Mesenchymal stem cell (in vitro differentiated cells and primary cell): ENCODE data around the gene PTH2R.
"Not testable (repeated sequence)": the region's sequence is repeated elsewhere in the genome, so short reads cannot be mapped to it uniquely, and the experiment has no call there.

Experiments used
- DNase-seq: peaks from one replicate; pipeline ENCODE4 v3.0.0-alpha.2; 2013
- H2AFZ ChIP-seq: one replicate; pipeline ENCODE4 v1.6.1; 2013; ENCODE audit warnings: low read depth, mild to moderate bottlenecking, control low read depth, inconsistent platforms, low read length, moderate library complexity
- H2AK5ac ChIP-seq: 2 replicates; pipeline ENCODE4 v1.6.1; 2013; ENCODE audit warnings: low read length, moderate library complexity, mild to moderate bottlenecking, inconsistent platforms; ENCODE audit not compliant: severe bottlenecking
- H2BK120ac ChIP-seq: one replicate; pipeline ENCODE4 v1.6.1; 2013; ENCODE audit warnings: low read depth, mild to moderate bottlenecking, inconsistent platforms, low read length, moderate library complexity
- H2BK12ac ChIP-seq, 2 experiments: one replicate each; pipeline ENCODE4 v1.6.1; 2013; ENCODE audit warnings: inconsistent platforms in 2 of 2, low read length in 2 of 2, mild to moderate bottlenecking in 2 of 2, moderate library complexity in 2 of 2, control low read depth in 1 of 2
- H2BK15ac ChIP-seq: one replicate; pipeline ENCODE4 v1.6.1; 2013; ENCODE audit warnings: mild to moderate bottlenecking, low read depth, inconsistent platforms; ENCODE audit not compliant: poor library complexity, severe bottlenecking
- H2BK5ac ChIP-seq: 2 replicates; pipeline ENCODE4 v1.6.1; 2013; ENCODE audit warnings: low read depth, mild to moderate bottlenecking, low read length, control low read depth, inconsistent platforms; ENCODE audit not compliant: poor library complexity, severe bottlenecking
- H3K14ac ChIP-seq, 2 experiments: one replicate each; pipeline ENCODE4 v1.6.1; 2013; ENCODE audit warnings: inconsistent platforms in 2 of 2, low read length in 2 of 2, control low read depth in 1 of 2, mild to moderate bottlenecking in 1 of 2, moderate library complexity in 1 of 2
- H3K18ac ChIP-seq, 2 experiments: one replicate each; pipeline ENCODE4 v1.6.1; 2013; ENCODE audit warnings: inconsistent platforms in 2 of 2, low read length in 2 of 2, control low read depth in 1 of 2, low read depth in 1 of 2, mild to moderate bottlenecking in 1 of 2
- H3K23ac ChIP-seq, 2 experiments: one replicate each; pipeline ENCODE4 v1.6.1; 2013; ENCODE audit warnings: inconsistent platforms in 2 of 2, low read length in 2 of 2, mild to moderate bottlenecking in 2 of 2, moderate library complexity in 2 of 2, control low read depth in 1 of 2
- H3K27ac ChIP-seq: 2 replicates; pipeline ENCODE4 v1.5.1; 2013; ENCODE audit warnings: mild to moderate bottlenecking, moderate library complexity, low read length, control low read depth, inconsistent platforms; ENCODE audit not compliant: poor library complexity, severe bottlenecking
- H3K27me3 ChIP-seq, 2 experiments: 2 replicates each; pipeline versions ENCODE4 v1.6.1 to v1.7.0; 2013; ENCODE audit warnings: low read length in 2 of 2, mild to moderate bottlenecking in 2 of 2, moderate library complexity in 2 of 2, control low read depth in 1 of 2, inconsistent platforms in 1 of 2; ENCODE audit not compliant: control insufficient read depth in 1 of 2, insufficient read depth in 1 of 2
- H3K36me3 ChIP-seq, 2 experiments: 2 replicates each; pipeline versions ENCODE4 v1.6.1 to v1.7.0; 2013; ENCODE audit warnings: low read length in 2 of 2, control low read depth in 1 of 2, inconsistent platforms in 1 of 2, low read depth in 1 of 2, mild to moderate bottlenecking in 1 of 2; ENCODE audit not compliant: insufficient read depth in 2 of 2, control insufficient read depth in 1 of 2
- H3K4ac ChIP-seq, 2 experiments: one replicate each; pipeline ENCODE4 v1.6.1; 2013; ENCODE audit warnings: inconsistent platforms in 2 of 2, low read length in 2 of 2, mild to moderate bottlenecking in 2 of 2, moderate library complexity in 2 of 2, control low read depth in 1 of 2, low read depth in 1 of 2
- H3K4me1 ChIP-seq: 2 replicates; pipeline ENCODE4 v1.6.1; 2013; ENCODE audit warnings: low read depth, low read length, control low read depth; ENCODE audit not compliant: control insufficient read depth, insufficient read depth
- H3K4me2 ChIP-seq: 2 replicates; pipeline ENCODE4 v1.6.1; 2013; ENCODE audit warnings: low read length, mild to moderate bottlenecking, inconsistent platforms; ENCODE audit not compliant: poor library complexity, severe bottlenecking
- H3K4me3 ChIP-seq, 2 experiments: 2 replicates each; pipeline versions ENCODE4 v1.5.1 to v1.7.0; 2013; ENCODE audit warnings: low read length in 2 of 2, mild to moderate bottlenecking in 2 of 2, control low read depth in 1 of 2, low read depth in 1 of 2; ENCODE audit not compliant: insufficient read depth in 1 of 2
- H3K79me1 ChIP-seq: replicated peaks from 2 replicates; pipeline ENCODE4 v1.6.1; 2013; ENCODE audit warnings: mild to moderate bottlenecking, control low read depth, low read length, inconsistent platforms; ENCODE audit not compliant: poor library complexity, severe bottlenecking
- H3K9ac ChIP-seq: 2 replicates; pipeline ENCODE4 v1.7.0; 2013; ENCODE audit warnings: mild to moderate bottlenecking, low read length, moderate library complexity
- H3K9me3 ChIP-seq: 2 replicates; pipeline ENCODE4 v1.7.0; 2013; ENCODE audit warnings: mild to moderate bottlenecking, low read length; ENCODE audit not compliant: control insufficient read depth
- H4K8ac ChIP-seq: one replicate; pipeline ENCODE4 v1.6.1; 2013; ENCODE audit warnings: inconsistent platforms, mild to moderate bottlenecking, low read length, moderate library complexity
- H4K91ac ChIP-seq: one replicate; pipeline ENCODE4 v1.6.1; 2013; ENCODE audit warnings: mild to moderate bottlenecking, low read length, inconsistent platforms
- WGBS: methylation state at CpG from one replicate; pipeline ENCODE4 v1.1.7; 2013; ENCODE audit warnings: mixed read lengths; 5-methylcytosine and 5-hydroxymethylcytosine counted together

PTH2R gene

GRCh38 chr2:208373460-208374089 lies 33.0 kb upstream of the PTH2R start:
- H2BK15ac ChIP-seq: no peak overlapping the region
- peaks cover 0 to 6% of the 10 kb centered on the region in 2 experiments for H3K27me3 ChIP-seq
- no peak overlapping the region for H2AK5ac ChIP-seq
- no peak overlapping the region for H2BK120ac ChIP-seq
- DNase-seq: peak; percentile 61
- no peak overlapping the region for H4K91ac ChIP-seq
- WGBS: no CpG with 5 or more reads among the region's 2 CpGs
- H3K4me3 ChIP-seq: no peak overlapping the region
- no peaks in the 10 kb centered on the region for H3K9me3 ChIP-seq
- H3K9ac ChIP-seq: no peak overlapping the region
- H3K4me2 ChIP-seq: no peak overlapping the region
- H2BK5ac ChIP-seq: no peak overlapping the region
- H3K4ac ChIP-seq: no peak overlapping the region
- no peaks in the 10 kb centered on the region for H3K4me1 ChIP-seq
- H3K79me1 ChIP-seq: no peaks in the 10 kb centered on the region
- no peak overlapping the region for H2BK12ac ChIP-seq
- H3K36me3 ChIP-seq: no peaks in the 10 kb centered on the region
- H3K23ac ChIP-seq: no peak overlapping the region
- no peak overlapping the region for H4K8ac ChIP-seq
- H2AFZ ChIP-seq: no peak overlapping the region
- no peak overlapping the region for H3K27ac ChIP-seq
- H3K18ac ChIP-seq: no peak overlapping the region
- no peak overlapping the region for H3K14ac ChIP-seq

- Histone ChIP-seq H3K36me3 (no peaks in the 10 kb centered on the region), H3K4me1 (no peaks in the 10 kb centered on the region), H3K4ac (no peak overlapping the region), H3K27me3 (peaks cover 0 to 11% of the 10 kb centered on the region in 2 experiments), H2AK5ac (no peak overlapping the region), H3K9me3 (no peaks in the 10 kb centered on the region), H2BK12ac (no peak overlapping the region), H3K18ac (no peak overlapping the region), H3K9ac (no peak overlapping the region), H2AFZ (no peak overlapping the region), H4K91ac (no peak overlapping the region), H2BK120ac (no peak overlapping the region), H3K4me2 (no peak overlapping the region), H2BK15ac (no peak overlapping the region), H3K79me1 (no peaks in the 10 kb centered on the region), H3K27ac (no peak overlapping the region), H3K14ac (no peak overlapping the region), H4K8ac (no peak overlapping the region), H3K23ac (no peak overlapping the region), H2BK5ac (no peak overlapping the region), H3K4me3 (no peak overlapping the region)
- 54% methylated on average over 1 of the region's 1 CpG for WGBS
- no peak for DNase-seq
Measured at GRCh38 chr2:208375491-208376068, 31.0 kb upstream of the PTH2R start.

- H2AK5ac ChIP-seq, H3K79me1 ChIP-seq, DNase-seq, H3K4me3 ChIP-seq, H3K9me3 ChIP-seq, H3K27ac ChIP-seq, H3K14ac ChIP-seq, H3K18ac ChIP-seq, H2AFZ ChIP-seq, H3K36me3 ChIP-seq, H3K4ac ChIP-seq, H3K4me1 ChIP-seq, H2BK12ac ChIP-seq, H2BK15ac ChIP-seq, H3K23ac ChIP-seq, H2BK120ac ChIP-seq, H3K4me2 ChIP-seq, H4K91ac ChIP-seq, H2BK5ac ChIP-seq, H4K8ac ChIP-seq, H3K9ac ChIP-seq: not testable (repeated sequence)
- H3K27me3 ChIP-seq: peaks cover 0 to 13% of the 10 kb centered on the region in 2 experiments
- WGBS: 87% methylated on average over 15 of the region's 40 CpGs
Measured at GRCh38 chr2:208377344-208377860, 29.2 kb upstream of the PTH2R start.

GRCh38 chr2:208379192-208379591 lies 27.4 kb upstream of the PTH2R start:
- DNase-seq: no peak
- H3K18ac ChIP-seq: no peak overlapping the region
- no peak overlapping the region for H2BK12ac ChIP-seq
- no peak overlapping the region for H3K27ac ChIP-seq
- no peaks in the 10 kb centered on the region for H3K9me3 ChIP-seq
- H4K91ac ChIP-seq: no peak overlapping the region
- WGBS: 95% methylated on average over 3 of the region's 3 CpGs
- no peak overlapping the region for H2BK5ac ChIP-seq
- peaks cover 3 to 27% of the 10 kb centered on the region in 2 experiments for H3K27me3 ChIP-seq
- H3K4me2 ChIP-seq: no peak overlapping the region
- no peak overlapping the region for H2BK120ac ChIP-seq
- no peak overlapping the region for H3K23ac ChIP-seq
- H2BK15ac ChIP-seq: no peak overlapping the region
- H3K4ac ChIP-seq: no peak overlapping the region
- H3K79me1 ChIP-seq: no peaks in the 10 kb centered on the region
- no peaks in the 10 kb centered on the region for H3K4me1 ChIP-seq
- H3K4me3 ChIP-seq: no peak overlapping the region
- no peak overlapping the region for H3K9ac ChIP-seq
- no peak overlapping the region for H3K14ac ChIP-seq
- no peak overlapping the region for H2AK5ac ChIP-seq
- H4K8ac ChIP-seq: no peak overlapping the region
- H2AFZ ChIP-seq: no peak overlapping the region
- no peaks in the 10 kb centered on the region for H3K36me3 ChIP-seq
